ENCODE results near the gene GP2.
"Not testable (repeated sequence)": the region's sequence is repeated elsewhere in the genome, so short reads cannot be mapped to it uniquely, and the experiment has no call there.

The GP2 gene

DNA sequence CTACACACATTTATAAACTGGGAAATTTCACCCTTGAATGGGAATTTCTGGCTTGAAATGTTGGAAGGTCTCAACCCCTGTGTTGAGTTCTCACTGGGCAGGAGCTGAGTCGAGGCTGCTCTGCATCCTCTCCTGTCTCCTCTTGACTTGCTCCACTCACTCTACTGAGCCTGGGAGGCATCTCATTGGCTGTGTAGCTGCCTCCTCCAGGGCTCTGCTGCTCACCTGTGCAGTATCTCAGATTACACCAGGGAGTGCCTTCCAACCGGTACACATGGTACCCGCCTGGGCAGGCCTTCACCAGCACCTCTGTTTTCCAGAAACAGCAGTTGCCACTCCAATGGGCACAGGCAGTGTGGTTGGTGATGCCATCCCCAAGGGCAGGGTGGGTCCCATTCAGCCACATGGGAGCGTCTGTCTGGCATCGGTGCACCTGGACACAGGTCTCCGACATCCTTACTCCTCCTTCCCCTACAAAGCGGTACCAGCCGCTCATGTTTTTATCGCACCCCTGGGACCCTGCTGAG, 3.7 kb downstream of the GP2 start:
- no peak for DNase-seq

DNA sequence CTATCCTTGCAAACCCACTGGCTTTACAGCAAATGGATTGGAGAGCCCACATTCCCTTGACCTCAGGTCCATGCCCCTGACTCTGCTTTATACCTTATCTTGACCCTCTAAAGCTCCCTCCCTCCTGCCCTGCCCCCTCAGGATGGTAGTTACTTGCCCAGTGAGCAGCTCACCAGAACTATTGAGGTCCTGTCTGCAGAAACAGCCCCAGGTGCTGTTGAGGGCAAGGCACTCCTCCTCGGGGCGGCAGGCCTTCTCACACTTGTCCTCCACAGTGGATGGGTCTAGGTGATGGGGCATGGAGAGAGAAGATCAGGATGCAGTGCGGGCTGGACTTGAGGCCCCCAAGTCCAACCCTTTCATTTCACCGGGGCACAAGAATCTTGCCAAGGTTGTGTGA, 4.6 kb downstream of the GP2 start:
- DNase-seq: no peak

DNA sequence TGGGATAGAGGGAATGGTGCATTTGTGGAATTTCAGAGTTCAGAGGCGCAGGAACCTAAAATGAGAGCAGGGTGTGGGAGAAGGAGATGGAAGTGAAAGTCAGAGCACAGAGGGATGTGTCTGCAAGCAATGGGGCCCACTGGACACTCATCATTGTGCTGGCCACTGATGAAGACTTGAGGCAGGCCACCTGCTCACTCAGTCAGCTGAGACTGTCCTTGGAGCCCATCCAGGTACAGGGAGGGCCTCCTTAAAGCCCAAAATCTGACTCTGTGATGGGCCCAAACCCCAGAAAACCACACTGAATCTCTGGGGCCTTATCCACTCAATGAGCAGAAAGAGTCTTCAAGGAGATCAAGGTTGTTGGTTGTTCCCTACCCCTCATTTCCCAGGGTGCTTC, 5.6 kb downstream of the GP2 start:
- no peak for DNase-seq

DNA sequence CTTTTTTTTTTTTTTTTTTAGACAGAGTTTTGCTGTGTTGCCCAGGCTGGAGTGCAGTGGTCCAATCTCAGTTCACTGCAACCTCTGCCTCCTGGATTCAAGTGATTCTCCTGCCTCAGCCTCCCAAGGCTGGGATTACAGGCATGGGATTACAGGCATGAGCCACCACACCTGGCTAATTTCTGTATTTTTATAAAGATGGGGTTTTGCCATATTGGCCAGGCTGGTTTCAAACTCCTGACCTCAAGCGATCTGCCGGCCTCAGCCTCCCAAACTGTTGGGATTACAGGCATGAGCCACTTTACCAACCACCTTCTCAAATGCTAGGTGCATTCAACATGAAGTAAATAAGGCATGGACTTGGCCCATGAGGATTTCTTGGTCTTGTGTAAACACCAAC, 6.3 kb downstream of the GP2 start:
- not testable (repeated sequence) for DNase-seq

DNA sequence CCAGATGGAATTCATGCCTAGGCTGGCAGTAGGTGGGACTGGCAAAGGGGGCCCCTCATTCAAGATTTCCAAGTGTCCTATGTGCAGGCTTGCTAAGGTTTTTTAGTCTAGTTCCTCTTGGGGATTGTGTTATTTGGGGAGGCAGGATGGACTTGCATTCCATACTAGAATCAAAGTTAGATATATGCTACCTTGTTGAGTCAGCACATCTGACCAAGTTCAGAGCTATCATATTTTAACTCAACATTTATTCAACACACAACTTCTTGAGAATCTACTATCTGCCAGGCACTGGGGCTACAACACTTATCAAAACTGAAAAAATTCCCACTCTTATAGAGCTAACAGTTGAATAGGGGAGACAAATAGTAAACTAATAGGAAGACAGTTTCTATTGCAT, 6.7 kb downstream of the GP2 start:
- DNase-seq: no peak

DNA sequence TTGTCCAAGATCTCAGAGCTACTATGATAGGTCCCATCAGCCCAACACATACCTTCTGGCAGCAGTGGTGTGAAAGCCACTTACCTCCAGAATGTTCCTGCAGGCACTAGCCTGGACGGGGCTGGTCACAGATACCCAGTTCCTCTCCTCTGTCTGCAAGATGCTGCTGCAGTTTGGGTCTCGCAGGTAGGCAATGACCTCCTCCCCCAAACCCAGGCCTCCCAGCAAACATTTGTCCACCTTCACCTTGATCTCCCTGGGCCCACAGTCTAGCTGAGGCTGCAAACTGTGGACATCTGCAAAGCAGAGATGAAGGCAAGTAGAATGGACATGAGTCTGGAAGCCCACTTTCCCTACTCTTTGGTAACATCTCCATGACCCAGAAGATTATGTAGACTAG, 7.1 kb downstream of the GP2 start:
- DNase-seq: no peak

DNA sequence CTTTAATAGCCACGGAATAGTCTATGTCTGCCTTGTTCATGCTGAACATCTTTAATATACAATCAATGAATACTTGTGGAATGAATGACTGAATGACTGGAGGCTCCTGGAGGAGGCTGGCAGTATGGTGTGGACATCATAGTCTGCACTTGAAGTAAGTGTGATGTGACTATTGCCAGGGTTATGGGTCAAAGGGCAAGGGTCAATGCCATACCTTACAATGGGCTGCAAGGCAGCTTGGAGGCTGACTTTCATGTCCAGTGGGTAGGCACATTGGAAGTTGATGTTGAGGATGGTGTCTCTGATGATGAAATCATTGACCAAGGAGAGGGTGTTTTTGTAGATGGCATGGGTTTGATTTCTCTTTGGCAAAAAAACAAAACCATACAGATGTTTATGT, 7.9 kb downstream of the GP2 start:
- DNase-seq: no peak

DNA sequence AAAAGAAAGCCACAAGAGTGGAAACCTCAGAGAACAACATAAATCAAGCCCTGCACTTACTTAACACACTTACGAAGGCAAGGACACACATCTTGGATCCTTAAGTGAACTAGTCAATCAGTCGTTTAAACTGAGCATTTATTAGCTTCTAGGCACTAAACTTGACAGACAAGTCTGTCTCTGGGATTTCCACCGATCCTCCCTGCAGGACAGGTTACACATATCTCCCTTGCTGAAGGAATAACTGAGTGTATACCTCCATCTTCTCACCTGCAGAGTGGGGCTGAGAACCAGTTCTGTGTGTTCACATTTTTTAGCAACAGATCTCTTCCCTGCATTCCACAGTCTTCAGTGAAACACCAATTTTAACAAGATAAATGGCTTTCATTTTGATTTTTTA, 8.9 kb downstream of the GP2 start:
- no peak for DNase-seq

DNA sequence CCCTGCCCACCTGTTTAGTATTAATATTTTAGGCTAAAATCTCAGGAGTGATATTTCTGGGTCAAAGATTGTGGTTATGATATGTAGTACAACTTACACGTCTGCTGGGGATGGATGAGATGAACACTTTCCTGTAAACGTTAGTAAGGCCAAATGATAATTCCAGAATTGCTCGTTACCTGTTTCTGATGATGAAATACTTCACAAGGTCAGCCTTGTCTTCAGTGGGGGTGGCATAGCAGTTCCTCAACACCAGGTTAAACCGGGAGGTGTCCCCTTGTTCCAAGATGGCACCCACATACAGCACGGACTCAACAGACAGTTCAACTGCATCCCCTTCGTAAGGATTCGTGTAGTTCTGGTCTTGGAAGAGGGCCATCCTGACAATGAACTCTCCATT, 9.3 kb downstream of the GP2 start:
- DNase-seq: no peak

DNA sequence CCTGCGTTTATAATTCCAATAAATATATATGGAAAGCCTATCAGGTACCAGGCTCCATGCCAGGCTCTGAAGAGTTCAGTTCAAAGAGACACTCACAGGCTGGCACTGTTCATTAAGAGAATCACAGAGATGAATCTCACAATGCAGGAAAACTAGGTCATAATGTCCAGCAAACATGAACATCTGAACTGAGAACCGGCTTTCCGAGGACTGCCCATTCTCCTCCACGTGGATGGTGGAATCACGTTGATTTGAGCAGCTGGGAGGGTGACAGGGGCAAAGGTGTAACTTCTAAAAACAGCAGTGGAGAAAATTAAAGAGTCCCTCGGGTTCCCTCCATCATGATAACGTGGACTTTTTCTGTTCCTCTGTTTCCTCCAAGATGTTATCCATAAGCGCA, 10.2 kb downstream of the GP2 start:
- no peak for DNase-seq

DNA sequence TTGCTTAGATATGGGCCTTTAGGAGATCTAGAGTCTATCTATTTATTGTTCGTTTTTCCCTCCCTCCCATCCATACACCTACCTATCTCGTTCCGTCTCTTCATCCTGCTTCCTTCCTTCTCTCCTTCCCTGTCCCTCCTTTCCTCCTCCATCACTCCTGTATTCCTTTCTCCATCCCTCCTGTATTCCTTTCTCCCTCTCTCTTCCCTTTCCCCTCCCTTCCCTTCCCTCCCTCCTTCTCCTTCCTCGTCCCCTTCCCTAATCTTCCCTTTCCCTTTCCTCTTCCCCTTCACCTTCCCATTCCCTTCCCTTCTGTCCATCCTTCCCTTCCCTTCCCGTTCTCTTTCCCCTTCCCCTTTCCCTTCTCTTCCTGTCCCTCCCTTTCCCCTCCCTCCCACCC, 10.6 kb downstream of the GP2 start:
- no peak for DNase-seq

DNA sequence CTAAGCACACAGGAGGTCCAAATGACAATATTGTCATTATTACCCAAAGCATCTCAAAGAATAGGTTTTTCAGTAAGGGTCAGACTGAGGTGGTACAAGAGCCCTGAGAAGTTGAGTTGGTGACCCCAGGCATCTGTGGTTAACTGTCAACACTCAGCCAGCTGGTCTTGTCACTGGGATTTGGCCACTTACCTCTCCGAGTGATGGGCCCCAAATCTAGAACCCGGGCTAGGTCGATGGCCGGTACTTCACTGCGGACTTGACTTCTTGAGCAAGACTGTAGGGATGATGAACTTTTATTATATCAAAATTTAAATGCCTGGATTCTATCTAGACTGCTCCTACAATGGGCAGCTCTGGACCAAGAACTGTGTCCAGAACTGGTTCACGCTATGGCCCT, 11.5 kb downstream of the GP2 start:
- no peak for DNase-seq

DNA sequence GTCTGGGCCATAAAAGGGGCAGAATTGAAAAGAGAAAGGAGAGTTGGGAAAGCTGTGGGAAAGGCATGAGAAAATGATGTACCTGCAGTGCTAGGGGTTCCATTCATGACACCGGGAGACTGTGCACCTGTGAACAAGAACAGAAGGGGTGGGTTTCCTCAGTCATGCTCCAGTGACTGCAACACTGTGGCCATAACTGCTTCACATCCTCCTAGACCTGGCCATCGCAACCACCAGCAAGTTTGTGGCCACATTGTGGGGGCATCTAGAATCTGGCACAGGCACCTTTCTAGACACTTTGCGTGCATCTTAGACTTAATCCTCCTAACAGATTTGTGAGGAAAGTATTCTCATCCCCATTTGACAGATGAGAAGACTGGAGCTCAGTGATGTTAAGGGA, 12.7 kb downstream of the GP2 start:
- no peak for DNase-seq

DNA sequence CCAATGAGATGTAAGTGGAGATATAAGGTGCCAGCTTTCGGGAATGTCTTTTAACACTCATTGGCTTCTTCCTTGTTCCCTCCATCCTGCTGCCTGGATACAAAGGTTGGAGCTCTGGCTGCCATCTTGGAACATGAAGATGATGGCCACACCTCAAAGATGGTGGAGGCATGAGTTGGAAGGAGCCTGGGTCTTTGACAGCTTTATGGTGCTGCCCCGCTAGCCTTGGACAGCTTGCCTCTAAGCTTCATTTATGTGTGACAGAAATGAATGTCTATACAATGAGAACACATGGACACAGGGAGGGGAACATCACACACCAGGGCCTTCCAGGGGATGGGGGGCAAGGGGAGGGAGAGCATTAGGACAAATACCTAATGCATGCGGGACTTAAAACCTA, 13.6 kb downstream of the GP2 start:
- no peak for DNase-seq

DNA sequence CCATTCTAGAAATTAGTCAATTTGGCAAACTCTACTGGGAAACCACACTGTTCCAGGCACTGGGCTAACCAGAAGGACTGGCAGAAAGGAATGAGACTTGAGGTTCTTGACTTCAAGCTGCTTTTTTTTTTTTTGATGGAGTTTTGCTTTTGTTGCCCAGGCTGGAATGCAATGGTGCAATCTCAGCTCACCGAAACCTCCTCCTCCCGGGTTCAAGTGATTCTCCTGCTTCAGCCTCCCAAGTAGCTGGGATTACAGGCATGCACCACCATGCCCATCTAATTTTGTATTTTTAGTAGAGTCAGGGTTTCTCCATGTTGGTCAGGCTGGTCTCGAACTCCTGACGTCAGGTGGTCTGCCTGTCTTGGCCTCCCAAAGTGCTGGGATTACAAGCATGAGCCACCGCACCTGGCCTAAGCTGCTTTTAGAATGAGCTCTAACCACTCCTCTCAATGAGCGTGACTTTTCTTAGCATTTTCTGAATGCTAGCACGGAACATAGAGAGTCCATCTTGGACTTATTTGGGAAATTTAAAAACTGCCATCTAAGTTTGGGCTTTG, 14.7 kb downstream of the GP2 start:
- not testable (repeated sequence) for DNase-seq

DNA sequence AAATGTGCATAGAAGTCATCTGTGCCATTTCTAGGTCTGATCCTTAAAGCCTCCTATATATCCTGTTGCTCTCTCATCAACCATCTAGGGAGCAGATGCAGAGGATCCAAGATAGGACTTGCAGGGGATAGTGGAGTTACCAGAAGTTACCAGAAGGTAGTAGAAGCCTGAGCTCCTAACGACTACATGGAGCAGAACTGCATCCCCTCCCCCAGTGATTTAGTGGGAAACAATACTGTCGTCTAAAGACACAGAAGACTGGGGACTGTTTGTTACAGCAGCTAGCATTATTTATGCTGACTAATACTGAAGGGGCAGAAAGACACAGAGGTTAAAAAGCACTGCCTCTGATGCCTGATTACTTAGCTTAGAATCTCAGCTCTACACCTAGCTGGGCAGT, 15.8 kb downstream of the GP2 start:
- no peak for DNase-seq

DNA sequence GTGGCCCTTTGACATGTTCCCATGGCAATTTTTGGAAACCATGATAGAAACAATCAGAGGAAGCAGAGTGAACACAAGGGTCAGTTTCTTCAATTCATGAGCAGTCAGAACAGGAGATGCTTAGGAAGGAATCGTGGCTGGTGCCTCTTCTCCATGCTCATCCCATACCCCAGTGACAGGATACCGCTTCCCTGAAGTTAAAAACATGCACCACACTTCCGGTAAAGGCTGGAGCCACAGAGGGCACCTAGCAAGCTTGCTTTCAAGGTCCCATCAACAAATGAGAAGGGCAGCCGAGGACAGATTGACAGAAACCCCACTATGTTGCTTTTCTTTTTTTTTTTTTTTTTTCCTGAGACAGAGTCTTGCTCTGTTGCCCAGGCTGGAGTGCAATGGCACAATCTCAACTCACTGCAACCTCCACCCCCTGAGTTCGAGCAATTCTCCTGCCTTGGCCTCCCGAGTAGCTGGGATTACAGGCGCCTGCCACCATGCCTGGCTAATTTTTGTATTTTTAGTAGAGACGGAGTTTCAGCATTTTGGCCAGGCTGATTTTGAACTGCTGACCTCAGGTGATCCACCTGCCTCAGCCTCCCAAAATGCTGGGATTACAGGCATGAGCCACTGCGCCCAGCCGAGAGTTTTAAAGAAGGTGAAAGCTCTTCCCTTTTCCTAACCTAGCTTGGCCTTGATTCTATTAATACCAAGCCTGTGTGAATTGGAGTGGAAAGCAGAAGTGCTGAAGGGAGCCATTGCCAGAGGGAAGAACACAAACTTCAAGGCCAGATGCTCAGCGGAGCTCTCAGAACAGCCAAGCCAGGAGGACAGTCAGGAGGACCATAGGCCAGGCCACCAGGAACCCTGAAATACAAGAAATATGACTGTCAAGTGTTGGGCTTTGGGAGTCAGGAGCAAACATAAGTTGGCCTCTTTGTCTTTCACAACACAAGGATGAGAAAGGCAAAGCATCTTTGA, 16.6 kb downstream of the GP2 start:
- no peak for DNase-seq

DNA sequence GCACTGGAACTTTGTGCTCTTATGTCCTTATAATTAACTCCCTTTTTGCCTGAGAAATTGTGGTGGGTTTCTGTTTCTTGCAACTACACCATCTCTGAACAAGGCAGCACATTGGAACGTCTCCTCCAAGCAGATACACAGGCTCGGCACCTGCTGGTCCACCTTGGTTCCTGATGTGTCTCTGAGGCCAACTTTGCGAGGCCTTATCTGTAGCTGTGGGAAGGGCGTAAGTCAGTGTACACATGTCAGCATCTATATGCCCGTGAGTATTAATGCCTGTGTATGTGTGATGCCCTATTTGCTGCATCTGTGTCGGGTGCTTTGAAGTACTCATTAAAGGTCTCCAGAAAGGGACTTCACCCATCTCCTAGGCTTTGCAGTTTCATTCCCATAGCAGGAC, 17.5 kb downstream of the GP2 start:
- no peak for DNase-seq

DNA sequence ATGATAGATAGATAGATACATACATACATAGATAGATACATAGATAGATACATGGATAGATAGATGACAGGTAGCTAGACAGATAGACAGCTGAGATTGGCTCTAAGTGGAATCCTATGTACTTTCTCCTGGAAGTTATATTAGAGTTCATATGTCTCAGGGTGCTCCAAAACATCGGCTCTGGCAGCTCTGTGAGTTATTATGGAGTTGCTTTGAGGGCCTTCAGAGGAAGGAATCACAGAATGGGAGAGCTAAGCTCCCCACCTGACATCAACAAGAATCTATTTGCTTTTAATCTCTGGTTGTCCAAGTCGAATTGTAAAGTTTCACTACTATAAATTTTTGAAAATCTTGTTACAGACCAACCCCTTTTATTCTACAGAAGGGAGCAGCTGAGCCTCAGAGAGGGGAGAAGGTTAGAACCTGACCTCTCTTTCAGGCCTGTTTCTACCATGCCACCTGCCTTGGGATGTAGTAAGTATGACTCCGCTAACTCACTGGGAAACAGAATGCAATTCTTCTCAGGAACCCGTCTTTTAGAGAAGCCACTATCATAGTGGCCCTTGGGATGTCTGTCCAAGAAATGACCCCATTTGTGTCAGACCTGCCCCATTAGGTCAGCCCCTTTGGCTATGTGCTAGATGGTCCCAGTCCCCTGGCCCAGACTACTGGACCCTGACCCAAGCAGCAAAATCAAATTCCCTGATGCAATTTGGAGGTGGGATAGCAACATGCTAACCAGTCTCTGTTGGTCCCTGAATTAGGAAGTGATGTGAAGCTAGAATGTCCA, 18.3 kb downstream of the GP2 start:
- no peak for DNase-seq

DNA sequence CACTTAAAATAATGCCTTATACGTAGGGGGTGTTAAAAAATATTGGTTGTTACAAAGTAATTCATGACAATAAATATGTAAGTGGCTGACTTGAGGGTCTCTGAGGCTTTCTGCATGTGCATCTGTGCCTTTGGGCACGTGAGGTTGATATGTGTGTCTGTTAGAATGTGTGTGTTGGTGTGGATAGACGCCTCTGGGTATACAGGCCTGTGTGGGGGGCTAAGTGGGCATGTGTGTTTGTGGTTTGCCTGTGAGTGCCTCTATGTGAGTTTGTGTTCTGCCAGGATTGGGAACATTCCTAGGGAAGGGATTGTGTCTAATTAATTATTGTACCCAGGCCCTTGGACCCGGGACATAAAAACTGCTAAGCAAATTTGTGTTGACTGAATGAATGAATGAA, 19.0 kb downstream of the GP2 start:
- DNase-seq: no peak

DNA sequence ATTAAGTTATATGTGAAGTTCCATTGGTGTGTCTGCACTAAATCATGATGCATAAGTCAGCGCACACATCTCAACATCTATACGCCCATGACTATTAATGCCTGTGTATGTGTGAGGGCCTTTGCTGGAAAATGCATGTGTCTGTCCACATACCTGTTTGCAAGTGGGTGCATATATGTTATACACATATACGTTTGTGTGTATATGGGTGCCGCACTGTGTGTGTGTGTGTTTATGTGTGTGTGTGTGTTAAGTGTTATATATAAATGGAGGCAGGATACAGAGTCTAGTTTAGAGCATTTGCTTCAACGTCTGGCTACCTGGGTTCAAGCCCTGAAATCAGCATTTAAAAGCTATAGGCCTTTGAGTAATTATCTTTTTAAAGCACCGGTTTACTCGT, 19.5 kb downstream of the GP2 start:
- DNase-seq: no peak

DNA sequence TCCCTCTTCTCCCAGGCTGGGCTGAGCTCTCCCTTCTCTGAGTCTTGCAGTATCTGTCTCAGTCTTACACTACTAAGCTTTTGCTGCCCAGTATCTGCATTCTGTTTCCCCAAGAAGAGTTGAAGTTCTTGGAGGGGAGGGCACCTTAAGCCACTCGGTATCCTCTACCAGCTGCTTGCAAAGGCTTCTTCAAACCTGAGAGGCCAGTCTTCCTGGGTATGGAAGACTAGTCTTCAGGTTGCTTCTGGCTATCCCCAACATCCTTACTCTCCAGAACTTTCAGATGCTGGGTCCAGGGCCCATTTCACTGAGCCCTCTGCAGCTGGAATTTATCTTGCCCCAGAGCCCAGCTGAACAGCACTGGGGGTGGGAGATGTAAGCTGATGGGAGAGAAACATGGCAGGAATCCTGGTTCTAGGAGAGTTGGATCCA, 20.1 kb downstream of the GP2 start:
- DNase-seq: no peak

DNA sequence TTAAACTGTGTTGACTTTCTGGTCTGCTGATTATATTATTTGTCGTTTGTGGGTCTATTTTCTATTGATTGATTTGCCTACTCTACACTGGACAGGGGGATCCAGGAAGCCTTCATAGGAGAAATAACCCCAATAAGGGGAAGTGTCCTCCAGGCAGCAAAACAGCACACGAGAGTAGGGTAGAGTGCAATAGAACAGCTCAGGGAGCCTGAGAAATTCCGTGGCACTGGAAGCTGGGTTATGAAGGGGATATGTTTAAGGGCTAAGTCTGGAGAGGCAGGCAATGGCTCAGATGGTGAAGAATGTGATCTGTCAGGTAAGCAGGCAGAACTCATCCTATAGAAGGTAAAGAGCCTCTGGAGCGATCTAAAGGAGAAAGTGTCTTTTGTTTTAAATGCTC, 20.9 kb downstream of the GP2 start:
- no peak for DNase-seq

DNA sequence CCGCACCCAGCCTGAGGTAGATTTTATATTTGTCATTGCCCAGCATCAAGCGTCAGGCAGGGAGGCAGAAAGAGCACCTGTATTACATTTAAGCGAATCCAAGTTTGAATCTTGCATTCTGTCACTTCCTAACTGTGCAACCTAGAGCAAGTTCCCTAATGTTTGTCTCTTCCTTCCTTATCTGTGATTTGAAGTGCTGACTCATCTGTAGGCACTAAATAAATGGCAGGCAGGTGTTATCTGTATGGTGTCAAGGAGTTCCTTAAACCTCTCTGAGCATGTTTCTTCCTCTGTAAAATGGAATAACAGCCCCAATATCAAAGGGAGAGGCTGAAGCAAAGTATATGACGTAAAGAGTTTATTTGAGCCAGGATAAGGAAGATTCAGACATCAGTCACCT, 24.3 kb downstream of the GP2 start:
- DNase-seq: no peak
